Peyer's patch (tissue), 4 donors: ENCODE measurements around the gene VPS45. TPM values are rescaled to one million over a fixed set of nuclear protein-coding genes. Genes with fewer than 3 reads are reported as not detected.

Source experiments
- DNase-seq, 3 donors: peaks; one replicate each; pipeline ENCODE4 v3.0.0-alpha.2; 2017 to 2019
- H3K27ac ChIP-seq, 4 donors: fragments of 200-600 bp; sonication (generic); one replicate each; pipeline ENCODE4 v1.5.1; 2016 to 2019
- H3K27me3 ChIP-seq, 2 donors: fragments of 200-600 bp; sonication (generic); one replicate each; pipeline ENCODE4 v1.5.1; 2019
- H3K36me3 ChIP-seq, 3 donors: fragments of 200-600 bp; sonication (generic); one replicate each; pipeline ENCODE4 v1.5.1; 2016 to 2019
- H3K4me1 ChIP-seq, 4 donors: fragments of 200-600 bp; sonication (generic); one replicate each; pipeline ENCODE4 v1.5.1; 2016 to 2019
- H3K4me3 ChIP-seq, 4 donors: fragments of 200-600 bp; sonication (generic); 1 replicate in 3 of 4; 2 replicates in 1 of 4; pipeline ENCODE4 v1.5.1; 2016 to 2019; ENCODE audit warnings: mild to moderate bottlenecking in 1 of 4
- H3K9me3 ChIP-seq, 4 donors: fragments of 200-600 bp; sonication (generic); one replicate each; pipeline ENCODE4 v1.5.1; 2016 to 2019; ENCODE audit warnings: mild to moderate bottlenecking in 1 of 4
- POLR2A ChIP-seq, 2 donors: fragments of 450-650 bp; IDR thresholded peaks; one replicate each; pipeline ENCODE4 v1.5.1; 2017; ENCODE audit warnings: antibody characterized with exemption in 2 of 2, mild to moderate bottlenecking in 2 of 2, moderate library complexity in 2 of 2
- total RNA-seq, 4 donors: library from RNA; depleted of rRNA; stranded (reverse); fragments of >200 nt; gene quantifications; one replicate each; pipeline ENCODE4 v1.1.0, GENCODE V29; 2016
- TF ChIP-seq, protein P1 (sequence below), 6 experiments: fragments of 450-650 bp in 4 of 6; fragments of 200-600 bp in 2 of 6; sonication (generic) in 1 of 6; IDR thresholded peaks; one replicate each; pipeline ENCODE4 v1.5.1; 2017 to 2019; ENCODE audit warnings: antibody characterized with exemption in 6 of 6, mild to moderate bottlenecking in 3 of 6, moderate library complexity in 1 of 6

VPS45 gene
- total RNA-seq, 4 donors from 2014 or later: 36.1 to 70.1 (median 42.0) TPM

DNA sequence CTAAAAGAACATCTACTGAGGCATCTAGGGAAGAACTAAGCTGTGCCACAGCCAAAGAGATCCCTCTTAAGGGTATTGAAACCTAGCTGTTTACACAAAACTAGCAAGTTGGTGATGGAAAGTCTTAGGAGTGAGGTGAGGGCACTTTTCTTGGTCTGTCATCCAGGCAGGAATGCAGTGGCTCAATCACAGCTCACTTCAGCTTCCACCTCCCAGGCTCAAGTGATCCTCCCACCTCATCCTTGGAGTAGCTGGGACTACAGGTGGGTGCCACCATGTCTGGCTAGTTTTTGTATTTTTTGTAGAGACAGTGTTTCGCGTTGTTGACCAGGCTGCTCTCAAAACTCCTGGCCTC lies 84.6 kb downstream of the VPS45 start:
- Histone ChIP-seq H3K9me3 (no peaks in the 10 kb centered on the region), H3K27me3 (no peaks in the 10 kb centered on the region), H3K27ac (peak overlapping the region; percentile 93 to 97 (median 96)), H3K4me1 (peaks cover 0 to 35% (median 6%) of the 10 kb centered on the region in 4 donors), H3K36me3 (peaks cover 0 to 28% (median 0%) of the 10 kb centered on the region in 3 donors), H3K4me3 (peak overlapping the region in 3 of 4 donors; percentile 62 to 83 (median 81))
- DNase-seq: no peak
- TF ChIP-seq POLR2A (IDR thresholded peaks at IDR 0.05): no peak

DNA sequence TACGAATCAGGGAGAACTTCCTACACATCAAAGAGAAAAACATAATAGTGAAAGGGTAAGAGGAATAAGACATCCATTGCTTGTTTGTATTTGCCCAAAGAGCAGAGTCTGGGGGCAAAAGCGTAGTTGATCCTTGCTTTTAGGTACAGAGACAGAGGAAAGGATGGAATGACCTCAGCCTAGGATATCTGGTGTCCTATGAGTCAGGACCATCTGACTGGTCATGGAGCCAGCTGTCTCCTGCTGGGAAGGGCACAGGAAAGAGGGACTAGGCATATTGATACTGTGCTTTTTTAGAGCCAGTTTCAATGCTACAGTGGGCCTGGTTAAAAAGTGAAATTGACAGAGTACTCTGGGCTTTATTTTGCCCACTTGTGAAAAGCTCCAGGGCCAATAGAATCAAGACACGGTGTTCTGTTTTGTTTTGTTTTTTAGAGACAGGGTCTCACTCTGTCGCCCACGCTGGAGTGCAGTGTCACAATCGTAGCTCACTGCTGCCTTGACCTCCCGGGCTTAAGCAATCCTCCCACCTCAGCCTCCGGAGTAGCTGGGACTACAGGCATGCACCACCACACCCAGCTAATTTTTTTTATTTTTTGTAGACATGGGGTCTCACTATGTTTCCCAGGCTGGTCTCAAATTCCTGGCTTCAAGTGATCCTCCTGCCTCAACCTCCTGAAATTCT lies 85.3 kb downstream of the VPS45 start:
- TF ChIP-seq, protein P1, sequence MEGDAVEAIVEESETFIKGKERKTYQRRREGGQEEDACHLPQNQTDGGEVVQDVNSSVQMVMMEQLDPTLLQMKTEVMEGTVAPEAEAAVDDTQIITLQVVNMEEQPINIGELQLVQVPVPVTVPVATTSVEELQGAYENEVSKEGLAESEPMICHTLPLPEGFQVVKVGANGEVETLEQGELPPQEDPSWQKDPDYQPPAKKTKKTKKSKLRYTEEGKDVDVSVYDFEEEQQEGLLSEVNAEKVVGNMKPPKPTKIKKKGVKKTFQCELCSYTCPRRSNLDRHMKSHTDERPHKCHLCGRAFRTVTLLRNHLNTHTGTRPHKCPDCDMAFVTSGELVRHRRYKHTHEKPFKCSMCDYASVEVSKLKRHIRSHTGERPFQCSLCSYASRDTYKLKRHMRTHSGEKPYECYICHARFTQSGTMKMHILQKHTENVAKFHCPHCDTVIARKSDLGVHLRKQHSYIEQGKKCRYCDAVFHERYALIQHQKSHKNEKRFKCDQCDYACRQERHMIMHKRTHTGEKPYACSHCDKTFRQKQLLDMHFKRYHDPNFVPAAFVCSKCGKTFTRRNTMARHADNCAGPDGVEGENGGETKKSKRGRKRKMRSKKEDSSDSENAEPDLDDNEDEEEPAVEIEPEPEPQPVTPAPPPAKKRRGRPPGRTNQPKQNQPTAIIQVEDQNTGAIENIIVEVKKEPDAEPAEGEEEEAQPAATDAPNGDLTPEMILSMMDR (IDR thresholded peaks at IDR 0.05): no peak
- no peak for TF ChIP-seq POLR2A (IDR thresholded peaks at IDR 0.05)
- DNase-seq: no peak
- peaks cover 0 to 35% (median 6%) of the 10 kb centered on the region in 4 donors for H3K4me1 ChIP-seq
- H3K27ac ChIP-seq: peak overlapping the region; percentile 63 to 97 (median 94)
- H3K4me3 ChIP-seq: peak overlapping the region in 1 of 4 donors; percentile 13
- H3K36me3 ChIP-seq: peaks cover 0 to 29% (median 0%) of the 10 kb centered on the region in 3 donors
- no peaks in the 10 kb centered on the region for H3K27me3 ChIP-seq
- H3K9me3 ChIP-seq: no peaks in the 10 kb centered on the region

DNA sequence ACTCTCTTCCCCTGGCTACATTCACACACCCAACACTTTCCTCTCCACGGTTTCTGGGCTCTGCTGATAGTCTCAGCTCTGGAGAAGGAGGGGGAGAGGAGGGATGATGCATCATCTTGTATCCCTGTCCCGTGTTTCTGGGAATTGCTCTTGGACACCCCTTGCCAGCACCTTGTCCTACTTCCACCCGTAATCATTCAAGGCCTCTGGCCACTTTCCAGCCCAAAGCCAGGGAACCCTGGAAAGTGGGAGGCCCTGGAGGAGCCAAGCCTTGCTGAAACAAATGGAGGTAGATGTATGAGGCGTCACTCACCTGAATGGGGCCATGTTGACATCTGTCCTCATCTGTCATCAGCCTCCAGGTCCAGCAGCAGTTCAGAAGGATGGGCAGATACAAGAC lies 86.6 kb downstream of the VPS45 start:
- Histone ChIP-seq H3K4me1 (peaks cover 0 to 41% (median 6%) of the 10 kb centered on the region in 4 donors), H3K27me3 (no peaks in the 10 kb centered on the region), H3K9me3 (no peaks in the 10 kb centered on the region), H3K27ac (peak overlapping the region in 3 of 4 donors; percentile 11 to 93 (median 26)), H3K36me3 (peaks cover 0 to 29% (median 0%) of the 10 kb centered on the region in 3 donors), H3K4me3 (no peak overlapping the region)
- no peak for DNase-seq
- TF ChIP-seq, protein P1 (IDR thresholded peaks at IDR 0.05): no peak
- no peak for TF ChIP-seq POLR2A (IDR thresholded peaks at IDR 0.05)

DNA sequence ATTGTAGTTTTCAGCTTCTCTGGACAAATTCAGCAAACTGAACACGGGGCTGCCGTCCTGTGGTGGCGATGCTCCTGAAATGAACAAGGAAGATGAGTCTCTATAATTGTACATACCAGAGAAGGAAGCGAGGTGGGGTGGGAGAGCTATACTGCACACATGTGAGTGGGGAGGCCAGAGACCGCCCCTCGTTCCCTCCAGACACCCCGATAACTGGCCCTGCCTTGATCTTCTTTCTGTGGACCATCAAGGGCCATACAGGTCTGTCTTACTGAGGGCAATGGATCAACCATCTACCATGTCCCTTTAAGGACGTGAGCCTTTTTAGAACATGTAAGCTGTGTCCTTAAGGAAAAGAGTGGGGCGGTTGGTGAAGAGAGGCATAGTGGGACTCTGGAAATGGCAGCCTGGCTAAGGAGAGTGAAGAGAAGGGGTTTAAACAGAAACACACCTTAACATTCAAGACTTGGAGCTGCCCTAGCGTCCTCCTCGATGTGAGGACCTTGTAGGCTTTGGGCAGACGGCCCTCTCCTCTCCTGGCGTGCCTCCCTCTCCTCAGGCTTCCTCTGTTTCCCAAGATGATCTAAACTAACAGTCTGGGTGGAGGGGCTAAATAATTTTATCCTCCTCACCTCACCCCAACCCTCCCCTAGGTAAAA lies 88.0 kb downstream of the VPS45 start:
- peak in 1 of 3 donors; percentile 25 for DNase-seq
- Histone ChIP-seq H3K27ac (peak overlapping the region in 3 of 4 donors; percentile 26 to 93 (median 29)), H3K9me3 (no peaks in the 10 kb centered on the region), H3K27me3 (no peaks in the 10 kb centered on the region), H3K4me1 (peaks cover 0 to 49% (median 8%) of the 10 kb centered on the region in 4 donors), H3K4me3 (no peak overlapping the region), H3K36me3 (peaks cover 0 to 29% (median 0%) of the 10 kb centered on the region in 3 donors)
- TF ChIP-seq, protein P1 (IDR thresholded peaks at IDR 0.05): no peak
- TF ChIP-seq POLR2A (IDR thresholded peaks at IDR 0.05): no peak

DNA sequence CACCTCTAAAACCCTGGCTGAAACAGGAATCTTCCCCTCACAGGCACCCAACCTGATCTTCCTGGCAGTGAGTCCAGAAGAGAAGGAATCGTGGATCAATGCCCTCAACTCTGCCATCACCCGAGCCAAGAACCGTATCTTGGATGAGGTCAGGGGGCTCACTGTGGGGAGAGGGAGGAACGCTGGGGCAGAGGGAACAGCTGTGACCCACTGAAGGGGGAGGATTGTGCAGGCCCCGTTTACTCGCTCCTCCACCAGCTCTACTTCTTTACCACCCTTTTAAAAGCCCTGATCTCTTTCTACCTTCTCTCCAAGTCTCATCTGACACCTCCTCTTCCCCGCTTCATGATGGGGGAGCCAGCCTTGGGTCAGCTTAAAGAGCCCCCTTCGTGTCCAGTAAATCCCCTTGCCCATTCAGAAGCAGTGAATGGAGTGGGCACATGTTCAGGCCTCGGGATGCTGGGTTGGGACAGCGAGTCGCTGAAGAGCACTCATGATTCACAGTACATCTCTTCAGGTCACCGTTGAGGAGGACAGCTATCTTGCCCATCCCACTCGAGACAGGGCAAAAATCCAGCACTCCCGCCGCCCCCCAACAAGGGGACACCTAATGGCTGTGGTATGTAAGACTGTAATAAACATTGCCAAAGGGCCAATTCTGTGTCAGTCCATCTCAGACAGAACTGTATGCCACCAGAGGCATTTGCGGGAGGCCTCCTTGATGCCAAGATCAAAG lies 89.5 kb downstream of the VPS45 start:
- H3K27me3 ChIP-seq: no peaks in the 10 kb centered on the region
- no peaks in the 10 kb centered on the region for H3K9me3 ChIP-seq
- peak overlapping the region in 3 of 4 donors; percentile 18 to 93 (median 28) for H3K27ac ChIP-seq
- H3K4me3 ChIP-seq: no peak overlapping the region
- DNase-seq: peak in 1 of 3 donors; percentile 45
- H3K36me3 ChIP-seq: peaks cover 0 to 29% (median 0%) of the 10 kb centered on the region in 3 donors
- peaks cover 0 to 64% (median 7%) of the 10 kb centered on the region in 4 donors for H3K4me1 ChIP-seq
- no peak for TF ChIP-seq POLR2A (IDR thresholded peaks at IDR 0.05)
- TF ChIP-seq, protein P1 (IDR thresholded peaks at IDR 0.05): no peak
